Muscle layer of colon (tissue), 2 donors: Measurements from ENCODE around the gene C2CD4C.
"Not testable (repeated sequence)": the region's sequence is repeated elsewhere in the genome, so short reads cannot be mapped to it uniquely, and the experiment has no call there.

Experiments used
- H3K27ac ChIP-seq: one replicate; pipeline ENCODE4 v1.7.0; 2013; ENCODE audit warnings: low read depth, mild to moderate bottlenecking, low read length, moderate library complexity
- H3K27me3 ChIP-seq, 2 donors: one replicate each; pipeline ENCODE4 v1.7.0; 2013; ENCODE audit warnings: low read length in 2 of 2, mild to moderate bottlenecking in 2 of 2; ENCODE audit not compliant: insufficient read depth in 2 of 2, control insufficient read depth in 1 of 2
- H3K36me3 ChIP-seq: one replicate; pipeline ENCODE4 v1.7.0; 2013; ENCODE audit warnings: mild to moderate bottlenecking, low read length; ENCODE audit not compliant: insufficient read depth
- H3K4me1 ChIP-seq: one replicate; pipeline ENCODE4 v1.7.0; 2013; ENCODE audit warnings: mild to moderate bottlenecking, low read length; ENCODE audit not compliant: insufficient read depth
- H3K4me3 ChIP-seq, 2 donors: one replicate each; pipeline ENCODE4 v1.7.0; 2013; ENCODE audit warnings: low read length in 2 of 2, low read depth in 1 of 2, mild to moderate bottlenecking in 1 of 2, moderate library complexity in 1 of 2
- H3K9ac ChIP-seq: one replicate; pipeline ENCODE4 v1.7.0; 2013; ENCODE audit warnings: low read length
- H3K9me3 ChIP-seq: one replicate; pipeline ENCODE4 v1.7.0; 2013; ENCODE audit warnings: mild to moderate bottlenecking, low read length
- donor health status: abdominal sarcoma.
- donor health status: Adenocarcinoma of cecum.

The C2CD4C gene

DNA sequence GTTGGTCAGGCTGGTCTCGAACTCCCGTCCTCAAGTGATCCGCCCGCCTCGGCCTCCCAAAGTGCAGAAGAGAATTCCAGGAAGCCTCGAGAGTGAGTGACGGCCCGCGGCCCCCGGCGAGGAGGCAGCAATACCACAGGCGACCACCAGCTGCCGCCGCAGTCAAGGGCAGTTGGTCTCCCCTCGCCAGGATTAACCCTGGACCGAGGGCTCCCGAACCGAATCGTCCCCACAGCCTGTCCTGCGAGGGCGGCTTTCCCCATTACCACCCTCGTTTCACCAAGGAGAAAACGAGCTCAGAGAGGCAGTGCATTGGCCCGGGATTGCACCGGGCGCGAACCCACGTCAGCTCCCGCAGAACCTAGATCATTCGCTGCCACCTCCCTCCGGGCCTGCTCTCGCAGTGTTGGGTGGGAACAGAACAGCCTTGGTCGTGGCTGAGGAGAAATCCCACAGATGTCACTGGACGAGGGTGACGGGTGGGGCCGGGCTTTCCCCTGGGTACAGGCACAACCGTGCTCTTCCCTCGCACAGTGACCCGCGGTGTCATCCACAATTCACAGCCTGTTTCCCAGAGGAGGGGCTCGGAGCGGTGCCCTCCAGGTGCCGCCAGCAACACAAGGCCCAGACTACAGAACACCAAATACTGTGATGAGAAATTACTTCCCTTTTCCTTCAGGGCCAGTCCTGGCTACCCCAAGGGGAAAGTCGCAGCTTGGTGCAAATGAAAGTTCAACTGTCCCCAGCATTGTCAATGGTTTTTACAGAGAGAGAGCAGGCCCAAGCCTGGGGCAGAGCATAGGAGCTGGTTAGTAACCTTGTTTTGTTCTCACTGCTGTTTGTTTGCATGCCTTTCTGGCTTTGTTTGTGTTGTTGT lies 24.8 kb downstream of the C2CD4C start:
- H3K4me1 ChIP-seq = no peaks in the 10 kb centered on the region
- H3K9me3 ChIP-seq = no peaks in the 10 kb centered on the region
- H3K36me3 ChIP-seq = no peaks in the 10 kb centered on the region
- H3K27me3 ChIP-seq = peaks cover 0 to 10% of the 10 kb centered on the region in 2 donors
- H3K9ac ChIP-seq = no peak overlapping the region
- H3K27ac ChIP-seq = no peak overlapping the region
- no peak overlapping the region for H3K4me3 ChIP-seq

GRCh38 chr19:383040-383439 lies 25.9 kb downstream of the C2CD4C start:
- Histone ChIP-seq H3K9me3 (no peaks in the 10 kb centered on the region), H3K27ac (no peak overlapping the region), H3K4me1 (no peaks in the 10 kb centered on the region), H3K36me3 (no peaks in the 10 kb centered on the region), H3K4me3 (no peak overlapping the region), H3K9ac (no peak overlapping the region), H3K27me3 (peaks cover 0 to 10% of the 10 kb centered on the region in 2 donors)

GRCh38 chr19:382578-382977 lies 26.4 kb downstream of the C2CD4C start:
- not testable (repeated sequence) for H3K9ac ChIP-seq, H3K9me3 ChIP-seq, H3K4me3 ChIP-seq, H3K4me1 ChIP-seq, H3K36me3 ChIP-seq, H3K27ac ChIP-seq
- H3K27me3 ChIP-seq = peaks cover 0 to 10% of the 10 kb centered on the region in 2 donors

GRCh38 chr19:381901-382300 lies 27.0 kb downstream of the C2CD4C start:
- not testable (repeated sequence) for H3K36me3 ChIP-seq, H3K4me3 ChIP-seq, H3K9ac ChIP-seq

GRCh38 chr19:380618-381219 lies 28.2 kb downstream of the C2CD4C start:
- H3K9ac ChIP-seq, H3K4me1 ChIP-seq, H3K4me3 ChIP-seq, H3K9me3 ChIP-seq, H3K27ac ChIP-seq, H3K36me3 ChIP-seq: not testable (repeated sequence)
- H3K27me3 ChIP-seq = peaks cover 0 to 12% of the 10 kb centered on the region in 2 donors

More at GRCh38 chr19:381901-382300, 27.0 kb downstream of the C2CD4C start:
- not testable (repeated sequence) for H3K4me1 ChIP-seq, H3K27ac ChIP-seq, H3K9me3 ChIP-seq
- peaks cover 0 to 10% of the 10 kb centered on the region in 2 donors for H3K27me3 ChIP-seq

DNA sequence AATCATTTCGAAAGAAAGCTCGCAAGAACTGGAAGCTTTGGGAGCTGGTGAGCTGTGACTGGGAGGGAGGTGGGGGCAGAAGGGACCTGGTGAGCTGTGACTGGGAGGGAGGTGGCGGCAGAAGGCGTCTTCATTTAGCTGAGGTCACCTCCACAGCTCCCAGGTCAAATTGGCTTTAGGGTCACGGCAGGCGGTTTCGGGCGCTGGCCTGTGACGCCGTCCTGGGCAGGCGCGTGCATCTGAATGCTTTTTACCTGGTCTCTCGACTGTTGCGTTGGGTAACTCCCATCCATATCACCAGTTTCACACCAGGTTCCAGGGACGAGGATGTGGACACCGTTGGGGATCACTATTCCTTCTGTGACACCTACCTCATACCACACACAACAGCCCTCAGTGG lies 29.2 kb downstream of the C2CD4C start:
- Histone ChIP-seq H3K27me3 (peaks cover 0 to 21% of the 10 kb centered on the region in 2 donors), H3K27ac (no peak overlapping the region), H3K9me3 (no peaks in the 10 kb centered on the region), H3K4me3 (no peak overlapping the region), H3K36me3 (no peaks in the 10 kb centered on the region), H3K4me1 (no peaks in the 10 kb centered on the region), H3K9ac (no peak overlapping the region)

DNA sequence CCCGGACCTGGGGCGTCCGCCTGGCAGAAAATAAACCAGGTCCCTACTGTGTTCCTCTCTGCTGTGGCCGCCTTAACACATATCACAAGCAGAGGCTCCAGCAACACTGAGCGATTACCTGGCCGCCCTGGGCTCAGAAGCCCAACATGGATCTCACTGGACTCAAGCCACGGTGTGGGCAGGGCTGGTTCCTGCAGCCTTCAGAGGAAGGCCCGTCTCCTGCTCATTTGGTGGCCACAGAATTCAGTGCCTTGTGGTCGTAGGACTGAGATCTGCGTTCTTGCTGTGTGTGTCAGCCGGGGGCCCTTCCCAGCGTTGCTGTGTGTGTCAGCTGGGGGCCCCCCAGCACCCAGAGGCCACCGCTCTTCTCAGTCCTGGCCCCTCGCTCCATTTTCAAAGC lies 30.2 kb downstream of the C2CD4C start:
- no peak overlapping the region for H3K9ac ChIP-seq
- H3K27me3 ChIP-seq = peaks cover 0 to 31% of the 10 kb centered on the region in 2 donors
- H3K4me3 ChIP-seq = no peak overlapping the region
- no peaks in the 10 kb centered on the region for H3K9me3 ChIP-seq
- no peak overlapping the region for H3K27ac ChIP-seq
- H3K36me3 ChIP-seq = no peaks in the 10 kb centered on the region
- H3K4me1 ChIP-seq = no peaks in the 10 kb centered on the region

GRCh38 chr19:377801-378581 lies 31.0 kb downstream of the C2CD4C start:
- no peaks in the 10 kb centered on the region for H3K9me3 ChIP-seq
- H3K36me3 ChIP-seq = no peaks in the 10 kb centered on the region
- H3K27me3 ChIP-seq = peaks cover 0 to 30% of the 10 kb centered on the region in 2 donors
- H3K4me3 ChIP-seq = no peak overlapping the region
- no peak overlapping the region for H3K9ac ChIP-seq
- H3K27ac ChIP-seq = no peak overlapping the region
- H3K4me1 ChIP-seq = no peaks in the 10 kb centered on the region

- H3K4me1 ChIP-seq = no peaks in the 10 kb centered on the region
- H3K9me3 ChIP-seq = no peaks in the 10 kb centered on the region
- no peak overlapping the region for H3K27ac ChIP-seq
- no peak overlapping the region for H3K4me3 ChIP-seq
- H3K9ac ChIP-seq = no peak overlapping the region
- H3K36me3 ChIP-seq = no peaks in the 10 kb centered on the region
- H3K27me3 ChIP-seq = peaks cover 0 to 26% of the 10 kb centered on the region in 2 donors
These were observed 32.9 kb downstream of the C2CD4C start for GRCh38 chr19:376111-376470.

DNA sequence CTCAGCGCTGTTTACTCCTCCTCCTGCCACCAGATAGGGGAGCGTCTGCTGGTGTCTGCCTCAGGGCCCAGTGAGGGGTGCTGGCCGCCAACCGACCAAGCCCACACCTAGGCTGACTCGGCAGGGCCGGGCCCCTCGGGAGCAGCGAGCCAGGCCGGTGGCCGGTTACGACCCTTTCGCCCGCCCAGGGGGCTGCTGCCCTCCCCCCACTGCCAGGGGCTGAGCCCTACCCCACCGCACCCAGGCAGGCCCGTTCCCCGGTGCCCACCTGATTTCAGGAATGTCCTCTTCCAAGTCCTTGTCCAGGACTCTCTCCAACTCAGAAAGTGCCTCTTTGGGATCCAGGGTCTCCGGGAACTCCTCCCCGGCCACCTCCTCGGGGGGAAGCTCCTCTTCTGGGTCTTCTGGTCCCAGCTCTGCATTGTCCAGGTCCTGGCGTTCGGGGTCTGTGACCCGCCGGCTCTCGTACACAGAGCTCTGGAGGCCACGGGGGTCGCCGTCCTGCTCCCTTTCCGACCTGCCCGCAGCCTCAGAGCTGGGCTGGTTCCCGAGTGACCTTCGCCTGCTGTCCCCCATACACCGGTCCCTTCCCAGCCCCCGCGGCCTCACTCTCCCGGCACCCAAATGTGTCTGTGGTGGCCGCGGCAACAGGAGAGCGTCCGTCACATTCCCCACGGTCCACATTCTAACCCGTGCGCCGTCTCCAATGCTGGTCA lies 33.4 kb downstream of the C2CD4C start:
- H3K27me3 ChIP-seq = peaks cover 0 to 26% of the 10 kb centered on the region in 2 donors
- no peak overlapping the region for H3K9ac ChIP-seq
- no peak overlapping the region for H3K4me3 ChIP-seq
- H3K9me3 ChIP-seq = no peaks in the 10 kb centered on the region
- no peak overlapping the region for H3K27ac ChIP-seq
- no peaks in the 10 kb centered on the region for H3K36me3 ChIP-seq
- no peaks in the 10 kb centered on the region for H3K4me1 ChIP-seq

- no peaks in the 10 kb centered on the region for H3K4me1 ChIP-seq
These were observed 34.1 kb downstream of the C2CD4C start for GRCh38 chr19:374886-375235.

More at GRCh38 chr19:374886-375235, 34.1 kb downstream of the C2CD4C start:
- Histone ChIP-seq H3K27ac (no peak overlapping the region), H3K27me3 (peaks cover 0 to 26% of the 10 kb centered on the region in 2 donors), H3K9me3 (no peaks in the 10 kb centered on the region), H3K9ac (no peak overlapping the region), H3K4me3 (no peak overlapping the region), H3K36me3 (no peaks in the 10 kb centered on the region)
